NCI-H748 treated with DMSO at 0.1 percent for 48 hours (cell line): ENCODE measurements around the gene PRTFDC1.

ENCODE experiments used
- DNase-seq: peaks from one replicate; lab custom pipeline; 2025; lab: John Stamatoyannopoulos, UW

The PRTFDC1 gene

DNA sequence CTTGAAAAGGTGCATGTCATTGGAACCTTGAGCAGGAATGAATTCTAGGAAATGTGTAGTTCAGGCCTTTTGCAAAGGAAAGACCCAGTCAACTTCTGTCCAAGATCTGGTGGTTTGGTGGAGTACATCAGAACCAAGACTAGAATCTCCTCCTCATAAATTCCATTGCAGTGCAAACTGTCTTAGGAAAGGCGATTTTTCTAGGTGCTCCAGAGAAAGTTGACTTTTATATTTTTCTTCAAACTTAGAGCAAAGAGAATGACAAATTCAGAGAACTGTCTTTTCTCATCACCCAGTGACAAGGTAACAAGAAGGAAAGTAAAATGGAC, 50.0 kb downstream of the PRTFDC1 start:
- no peak for DNase-seq

DNA sequence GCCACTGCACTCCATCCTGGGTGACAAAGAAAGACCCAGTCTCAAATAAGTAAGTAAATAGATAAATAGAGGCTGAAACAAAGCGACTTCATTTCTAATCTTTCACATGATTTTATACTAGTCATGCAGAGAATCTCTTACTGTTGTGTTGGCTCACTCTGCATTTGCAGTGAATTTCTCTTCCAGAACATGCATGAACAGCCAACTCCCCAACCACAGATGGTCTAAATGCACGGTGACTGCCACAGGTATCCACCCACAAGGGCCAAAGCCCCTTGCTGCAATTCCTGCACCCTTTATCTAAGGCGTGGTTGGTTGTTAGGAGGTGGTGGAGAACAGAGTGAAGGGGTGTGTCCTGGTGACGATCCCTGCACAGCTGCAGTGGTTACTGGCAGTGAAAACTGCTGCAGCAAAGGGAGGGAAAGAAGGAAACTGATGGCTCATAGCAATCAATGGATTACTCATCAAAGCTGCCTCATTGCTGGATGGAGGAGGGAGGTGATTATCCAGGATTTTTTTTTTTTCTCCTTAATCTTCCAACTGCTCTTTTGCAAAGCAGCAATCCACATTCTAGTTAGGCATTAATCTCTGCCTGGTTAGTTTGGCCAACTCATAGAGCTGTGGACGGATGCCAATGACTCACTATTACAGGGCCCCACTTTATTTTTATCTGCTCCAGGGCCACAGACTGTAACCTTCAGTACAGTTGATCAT, 50.6 kb downstream of the PRTFDC1 start:
- DNase-seq: no peak

DNA sequence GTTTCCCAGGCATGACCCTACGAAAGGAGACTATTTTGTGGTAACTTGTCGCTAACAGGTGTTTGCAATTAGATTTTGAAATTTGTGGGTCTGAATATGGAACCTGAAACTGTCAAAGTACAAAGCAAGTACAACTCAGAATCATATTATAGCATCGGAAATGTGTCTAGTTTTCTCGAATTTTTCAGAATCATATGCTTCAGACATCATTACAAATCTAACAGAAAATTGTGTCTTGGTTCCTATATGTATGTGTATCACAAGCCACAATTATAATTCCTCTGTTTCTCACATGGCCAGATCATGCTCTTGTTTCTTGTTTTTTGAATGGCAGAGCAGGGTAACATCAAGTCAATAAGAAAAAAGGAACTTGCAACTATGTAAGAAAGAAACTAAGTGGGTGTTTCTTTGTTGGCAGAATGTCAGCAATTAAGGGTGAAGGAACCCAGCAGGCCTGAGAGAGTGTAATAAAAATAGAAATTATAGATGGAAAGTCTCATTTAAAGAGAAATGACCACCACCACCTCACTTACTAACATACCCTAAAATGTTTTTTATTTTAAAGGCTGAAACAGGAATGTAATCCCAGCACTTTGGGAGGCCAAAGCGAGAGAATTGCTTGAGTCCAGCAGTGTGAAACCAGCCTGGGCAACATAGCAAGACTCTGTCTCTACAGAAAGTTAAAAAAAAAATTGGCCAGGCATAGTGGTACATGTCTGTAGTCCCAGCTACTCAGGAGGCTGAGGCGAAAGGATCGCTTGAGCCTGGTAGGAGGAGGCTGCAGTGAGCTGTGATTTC, 51.3 kb downstream of the PRTFDC1 start:
- DNase-seq: no peak

DNA sequence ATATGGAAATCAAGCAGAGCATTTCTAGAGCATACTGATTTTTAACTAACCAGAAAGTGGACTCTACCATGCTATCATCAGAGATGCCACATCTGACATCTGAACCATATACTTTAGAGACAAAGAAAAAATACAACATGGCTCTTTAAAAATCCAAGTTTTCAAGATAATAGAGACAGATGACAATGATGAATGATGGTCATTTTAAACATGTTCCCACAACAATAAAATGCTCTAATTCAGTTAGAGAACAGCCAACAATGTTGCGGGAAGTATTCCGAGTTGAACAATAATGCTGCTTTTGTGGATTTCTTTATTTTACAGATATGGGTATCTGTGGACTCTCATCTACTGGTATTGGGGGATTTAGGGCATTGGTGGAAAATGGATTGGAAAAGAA, 52.8 kb downstream of the PRTFDC1 start:
- no peak for DNase-seq

DNA sequence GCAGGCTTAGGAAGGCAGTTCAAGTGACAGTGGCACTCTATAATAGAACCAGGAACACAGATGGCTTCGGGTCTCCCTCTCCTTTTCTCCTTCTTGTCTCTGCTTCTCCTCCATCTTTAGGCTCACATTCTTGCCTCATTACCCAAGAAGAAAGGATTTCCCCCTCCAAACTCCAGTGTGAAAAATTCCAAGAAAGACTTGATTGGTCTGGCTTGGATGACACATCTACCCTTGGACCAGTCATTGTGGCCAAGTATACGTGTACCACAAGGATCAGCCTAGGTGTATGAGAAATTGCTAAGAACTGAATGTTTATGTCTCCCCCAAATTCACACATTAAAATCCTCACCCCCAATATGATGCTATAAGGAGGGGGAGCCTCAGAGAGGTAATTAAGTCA, 53.9 kb downstream of the PRTFDC1 start:
- DNase-seq: no peak

DNA sequence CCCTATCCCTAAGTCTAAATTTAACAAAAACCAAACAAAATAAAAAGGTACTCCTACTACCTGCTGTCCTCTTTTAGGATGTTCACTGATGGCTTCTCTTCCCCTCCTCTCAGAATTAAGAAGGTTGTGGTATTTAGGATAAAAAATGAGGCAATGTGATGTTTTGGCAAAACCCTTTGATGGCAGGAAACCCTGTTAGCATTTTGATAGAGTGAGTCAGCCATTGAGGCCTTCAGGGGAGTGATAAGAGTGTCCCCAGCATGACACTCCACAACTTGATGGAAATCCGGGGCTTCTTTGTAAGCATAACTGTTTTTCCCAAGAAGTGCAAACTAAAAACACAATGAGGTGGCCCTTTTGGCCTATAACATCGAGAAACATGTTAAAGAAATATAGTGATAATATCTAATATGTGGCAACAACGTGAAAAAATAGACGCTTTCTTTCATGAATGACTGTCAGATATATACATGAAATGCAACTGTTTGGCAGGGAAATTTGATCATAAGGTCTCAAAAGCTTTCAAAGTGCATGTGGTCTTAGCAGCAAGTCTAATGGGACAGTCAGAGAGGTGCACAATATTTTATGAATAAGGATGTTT, 55.0 kb downstream of the PRTFDC1 start:
- no peak for DNase-seq

DNA sequence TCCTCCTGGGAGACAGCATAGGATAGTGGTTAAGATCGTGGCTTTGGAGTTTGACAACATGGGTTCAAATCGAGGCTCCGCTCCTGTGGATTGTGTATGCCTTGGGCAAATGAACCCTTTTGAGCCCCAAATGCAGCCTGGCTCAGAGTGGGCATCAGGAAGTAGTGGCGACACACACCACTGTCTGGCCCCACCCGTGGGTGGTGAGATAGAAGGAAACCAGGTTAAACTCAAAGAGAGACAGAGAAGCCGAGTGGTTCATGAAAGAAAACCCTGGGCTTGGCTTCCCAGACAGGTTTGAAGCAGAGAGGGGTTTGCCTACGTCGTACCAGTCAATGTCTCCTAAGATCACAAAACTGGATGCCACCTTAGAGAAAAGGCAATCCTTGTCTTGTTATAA, 57.7 kb downstream of the PRTFDC1 start:
- DNase-seq: no peak

DNA sequence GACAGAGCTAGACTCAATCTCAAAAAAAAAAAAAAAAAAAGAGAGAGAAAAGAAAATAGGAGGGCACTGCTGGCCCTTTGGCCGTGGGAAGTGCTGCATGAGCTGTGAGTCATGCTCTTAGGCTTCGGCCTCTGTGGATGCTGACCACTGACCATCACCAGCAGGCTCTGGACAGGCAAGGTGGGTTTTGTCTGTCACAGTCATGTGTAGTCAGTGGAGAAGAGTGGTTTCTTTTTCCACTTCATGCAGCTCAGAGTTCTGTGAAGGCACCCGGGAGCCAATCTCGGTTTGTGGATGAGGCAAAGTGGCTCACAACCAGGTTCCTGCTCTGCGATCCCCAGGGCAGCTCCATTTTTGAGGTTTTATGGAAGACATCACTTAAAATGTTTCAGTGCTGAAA, 58.1 kb downstream of the PRTFDC1 start:
- no peak for DNase-seq

DNA sequence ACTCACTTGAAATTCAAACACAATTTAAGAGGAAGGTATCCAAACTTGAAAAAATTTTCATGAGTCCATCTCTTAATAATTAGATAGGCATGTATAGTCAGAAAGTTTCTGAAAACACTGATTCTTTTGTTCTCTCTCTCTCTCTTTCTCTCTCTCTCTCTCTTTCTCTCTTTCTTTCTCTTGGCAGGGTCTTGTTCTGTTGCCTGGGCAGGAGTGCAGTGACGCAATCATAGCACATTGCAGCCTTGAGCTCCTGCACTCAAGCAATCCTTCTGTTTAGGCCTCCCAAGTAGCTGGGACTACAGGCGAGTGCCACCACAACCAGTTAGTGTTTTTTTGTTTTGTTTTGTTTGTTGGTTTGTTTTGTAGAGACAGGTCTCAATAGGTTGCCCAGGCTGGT, 59.3 kb downstream of the PRTFDC1 start:
- no peak for DNase-seq

DNA sequence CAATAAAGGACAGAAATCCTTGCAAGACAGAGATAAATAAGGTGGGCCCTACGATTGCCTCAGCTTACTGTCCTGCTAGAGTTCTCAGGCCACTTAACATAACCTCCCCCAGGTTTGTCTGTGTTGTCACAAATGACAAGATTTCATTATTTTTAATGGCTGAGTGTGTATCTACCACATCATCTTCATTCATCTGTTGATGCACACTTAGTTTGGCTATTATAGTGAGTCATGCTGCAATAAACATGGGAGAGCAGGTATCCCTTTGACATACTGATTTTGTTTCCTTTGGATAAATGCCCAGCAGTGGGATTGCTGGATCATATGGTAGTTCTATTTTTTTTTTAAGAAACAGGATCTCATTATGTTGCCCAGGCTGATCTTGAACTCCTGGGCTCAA, 60.6 kb downstream of the PRTFDC1 start:
- no peak for DNase-seq

DNA sequence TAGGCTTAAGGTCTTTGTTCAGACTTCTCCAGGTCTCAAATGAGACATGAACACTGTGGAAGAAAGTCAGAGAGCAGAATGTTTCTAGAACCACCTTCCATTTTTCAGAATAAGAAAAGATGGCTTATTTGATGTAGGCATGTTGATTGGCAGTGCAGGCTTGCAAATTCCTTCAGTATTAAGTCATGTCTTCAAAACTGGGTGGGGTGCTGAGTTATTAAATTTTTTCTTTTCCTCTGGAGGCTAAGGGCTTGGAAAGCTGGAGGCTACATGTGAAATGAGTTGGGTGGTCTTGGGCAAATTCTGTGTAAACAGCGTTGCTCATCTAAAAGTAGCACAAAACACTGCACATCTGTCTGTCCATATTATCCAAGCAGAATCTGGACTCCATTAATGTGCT, 62.8 kb downstream of the PRTFDC1 start:
- DNase-seq: no peak

DNA sequence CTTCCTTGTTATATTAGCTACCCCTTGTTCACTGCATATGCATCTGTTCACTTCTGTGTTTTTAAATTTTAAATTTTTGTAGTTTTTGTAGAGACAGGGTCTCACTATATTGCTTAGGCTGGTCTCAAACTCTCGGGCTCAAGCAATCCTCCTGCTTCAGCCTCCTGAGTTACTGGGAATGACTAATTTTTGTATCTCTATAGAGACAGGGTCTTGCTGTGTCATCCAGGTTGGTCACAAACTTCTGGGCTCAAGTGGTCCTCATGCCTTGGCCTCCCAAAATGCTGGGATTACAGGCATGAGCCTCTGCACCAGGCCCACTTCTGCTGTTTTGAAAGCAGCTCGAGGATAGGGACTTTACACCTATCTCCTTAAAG, 64.6 kb downstream of the PRTFDC1 start:
- DNase-seq: no peak

DNA sequence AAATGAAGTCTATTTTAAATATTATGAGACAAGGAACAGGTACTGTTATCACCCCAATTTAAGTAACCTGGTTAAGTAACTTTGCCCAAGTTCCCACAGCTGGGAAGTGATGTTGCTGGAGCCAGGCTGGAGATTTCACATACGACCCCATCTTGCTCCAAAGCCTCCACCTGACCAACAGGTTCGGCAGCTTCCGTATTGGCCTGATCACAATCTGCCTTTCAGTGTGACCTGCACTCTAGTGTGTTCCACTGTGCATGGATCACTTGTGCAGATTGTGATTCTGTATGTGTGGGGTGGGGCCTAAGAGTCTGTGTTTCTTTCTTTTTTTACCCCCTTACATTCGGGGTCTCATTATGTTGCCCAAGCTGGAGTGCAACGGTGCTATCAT, 66.1 kb downstream of the PRTFDC1 start:
- DNase-seq: no peak

DNA sequence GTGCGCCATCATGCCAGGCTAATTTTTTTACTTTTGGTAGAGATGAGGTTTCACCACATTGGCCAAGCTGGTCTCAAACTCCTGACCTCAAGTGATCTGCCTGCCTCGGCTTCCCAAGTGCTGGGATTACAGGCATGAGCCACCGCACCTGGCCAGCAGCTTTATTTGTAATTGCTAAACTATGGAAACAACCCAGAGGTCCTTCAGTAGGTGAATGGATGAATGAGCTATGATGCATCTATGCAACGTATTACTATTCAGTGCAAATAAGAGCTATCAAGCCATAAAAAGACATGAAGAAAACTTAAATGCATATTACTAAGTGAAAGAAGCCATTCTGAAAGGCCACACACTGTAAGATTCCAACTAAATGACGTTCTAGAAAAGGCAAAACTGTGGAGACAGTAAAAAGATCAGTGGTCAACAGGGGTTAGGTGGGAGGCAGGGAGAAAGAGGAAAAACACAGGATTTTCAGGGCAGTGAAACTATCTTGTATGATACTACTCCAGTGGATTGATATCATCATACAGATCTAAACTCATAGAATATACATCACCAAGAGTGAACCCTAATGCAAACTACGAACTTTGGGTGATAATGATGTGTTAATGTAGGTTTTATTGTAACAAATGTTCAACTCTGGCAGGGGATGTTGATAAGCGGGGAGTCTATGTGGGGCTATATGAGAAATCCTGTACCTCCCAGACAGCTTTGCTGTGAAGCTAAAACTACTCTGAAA, 66.7 kb downstream of the PRTFDC1 start:
- DNase-seq: no peak

DNA sequence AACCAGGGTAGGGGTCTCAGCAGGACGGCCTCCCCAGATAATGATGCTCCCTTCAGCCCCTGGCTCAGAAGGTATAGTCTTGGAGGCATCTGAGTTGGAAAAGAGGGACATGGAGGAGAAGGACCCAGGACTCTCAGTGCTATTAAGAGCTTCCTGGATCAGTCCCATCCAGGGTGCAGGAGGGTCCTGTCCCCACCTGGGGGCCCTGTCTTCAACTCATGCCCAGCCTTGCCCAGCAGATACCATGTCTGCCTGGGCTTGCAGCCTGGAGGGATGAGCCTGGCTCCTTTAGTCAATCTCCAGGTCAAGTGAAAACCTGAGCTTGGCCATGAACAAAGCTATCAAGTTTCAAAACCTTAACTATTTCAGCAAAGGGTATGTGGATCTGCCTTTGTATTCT, 67.6 kb downstream of the PRTFDC1 start:
- no peak for DNase-seq

DNA sequence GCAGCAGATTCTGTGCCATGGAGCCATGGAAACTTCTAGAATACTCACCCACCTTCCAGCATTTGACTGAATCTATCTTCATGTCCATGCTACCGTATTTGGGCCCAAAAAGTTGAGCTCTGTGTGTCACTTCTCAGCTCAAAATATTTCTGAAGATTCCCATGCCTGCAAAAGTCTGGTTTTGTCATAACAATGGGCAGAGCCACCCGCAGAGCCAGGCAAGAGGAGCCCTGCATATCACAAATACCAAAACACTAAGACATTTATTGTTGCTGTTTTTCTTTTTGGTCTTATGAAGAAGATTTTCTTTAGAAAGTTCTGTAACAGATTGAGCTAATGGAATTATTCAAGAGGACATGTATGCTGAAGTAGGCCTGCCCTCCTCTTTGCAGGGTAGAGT, 68.1 kb downstream of the PRTFDC1 start:
- DNase-seq: no peak

DNA sequence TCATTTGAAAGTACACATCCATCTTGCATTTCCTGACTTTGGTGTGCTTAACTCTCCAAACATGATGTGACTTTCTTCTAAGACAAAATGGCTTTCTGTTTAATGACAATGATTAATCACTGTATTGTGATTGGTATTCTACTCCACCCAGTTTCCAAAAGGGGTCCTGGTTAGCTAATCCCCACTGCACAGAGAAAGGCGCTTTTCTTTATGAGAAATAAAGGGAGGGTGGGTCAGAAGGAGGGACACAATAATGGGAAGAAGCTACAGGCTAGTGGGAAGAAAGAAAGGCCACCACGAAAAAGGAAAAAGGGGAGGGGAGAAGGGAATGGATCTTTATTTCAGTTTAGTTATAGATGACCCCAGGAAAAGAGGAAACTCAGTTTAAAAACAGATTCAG, 69.2 kb downstream of the PRTFDC1 start:
- DNase-seq: no peak

DNA sequence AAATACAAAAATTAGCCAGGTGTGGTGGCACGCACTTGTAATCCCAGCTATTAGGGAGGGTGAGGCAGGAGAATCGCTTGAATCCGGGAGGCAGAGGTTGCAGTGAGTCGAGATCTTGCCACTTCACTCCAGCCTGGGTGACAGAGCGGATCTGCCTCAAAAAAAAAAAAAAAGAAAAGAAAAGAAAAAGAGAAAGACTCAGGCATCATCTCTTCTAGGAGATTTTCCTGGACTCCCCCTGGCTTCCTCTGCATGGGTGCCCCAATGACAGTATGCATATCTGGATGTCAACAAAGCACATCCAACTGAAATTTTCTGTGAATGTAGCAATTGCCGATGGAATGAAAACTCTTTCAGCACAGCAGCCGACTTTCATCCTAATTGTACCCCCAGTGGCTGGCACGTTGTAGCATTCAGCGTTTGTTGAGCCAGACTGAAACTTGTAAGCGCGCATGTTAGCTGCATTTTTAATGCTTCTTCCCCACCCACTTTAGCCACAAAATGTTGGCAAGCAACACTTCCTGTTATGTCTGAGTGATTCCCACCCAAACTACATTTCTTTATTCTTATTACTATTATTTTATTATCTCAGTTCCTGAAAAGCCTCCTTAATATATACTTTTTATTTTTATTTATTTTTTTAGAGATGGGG, 70.2 kb downstream of the PRTFDC1 start:
- DNase-seq: no peak

DNA sequence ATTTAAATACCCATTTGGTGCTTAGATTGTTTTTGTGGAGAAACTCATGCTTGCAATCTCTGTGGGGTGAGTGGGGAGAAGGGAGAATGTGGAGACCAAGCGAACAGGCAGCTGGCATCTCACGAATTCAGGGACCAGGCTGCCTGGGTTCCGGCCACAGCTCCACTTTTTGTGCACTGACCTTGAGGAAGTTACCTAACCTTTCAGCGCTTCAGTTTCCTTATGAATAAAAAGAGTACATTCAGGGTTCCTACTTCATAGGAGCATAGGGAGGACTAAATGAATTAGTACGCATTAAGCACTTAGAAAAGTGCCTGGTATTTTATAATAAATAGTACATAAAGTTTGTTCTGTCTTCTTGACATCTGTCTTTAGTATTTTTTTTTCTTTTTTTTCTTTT, 72.5 kb downstream of the PRTFDC1 start:
- DNase-seq: no peak

DNA sequence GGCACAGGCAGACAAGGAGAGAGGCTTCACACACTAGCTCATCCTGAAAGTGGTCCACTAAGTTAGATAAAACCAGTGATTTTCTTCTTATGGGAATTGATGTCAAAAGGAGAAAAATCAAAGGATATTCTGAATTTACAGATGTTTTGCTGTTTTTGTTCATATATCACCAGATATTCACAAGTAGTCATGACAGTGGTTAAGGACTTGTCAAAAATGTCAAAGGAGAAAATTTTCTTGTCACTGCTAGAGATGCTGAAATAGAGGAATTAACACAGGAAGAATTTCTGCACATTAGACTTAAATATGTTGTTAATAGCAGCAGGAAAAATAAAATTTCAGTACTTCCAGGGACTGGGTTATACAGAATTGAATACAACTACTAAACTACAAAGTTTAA, 78.3 kb downstream of the PRTFDC1 start:
- no peak for DNase-seq

DNA sequence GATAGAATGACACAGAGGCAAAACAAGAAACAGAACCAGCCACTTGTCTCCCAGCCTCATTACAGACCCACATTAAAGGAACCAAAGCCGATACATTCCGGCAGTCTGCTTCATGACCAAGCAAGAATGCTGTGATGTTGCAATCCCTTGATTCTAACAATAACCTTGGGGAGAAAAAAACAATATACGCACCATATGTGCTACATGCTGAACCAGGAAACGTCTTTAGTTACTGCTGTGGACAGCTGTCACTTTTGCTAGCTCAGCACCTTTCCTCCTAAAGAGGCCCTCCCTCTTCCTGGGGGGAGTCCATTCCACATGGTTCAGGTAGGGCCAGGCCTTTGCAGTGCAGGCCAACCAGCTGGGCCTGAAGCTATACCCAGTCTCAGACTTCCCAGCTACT, 79.1 kb downstream of the PRTFDC1 start:
- DNase-seq: no peak

DNA sequence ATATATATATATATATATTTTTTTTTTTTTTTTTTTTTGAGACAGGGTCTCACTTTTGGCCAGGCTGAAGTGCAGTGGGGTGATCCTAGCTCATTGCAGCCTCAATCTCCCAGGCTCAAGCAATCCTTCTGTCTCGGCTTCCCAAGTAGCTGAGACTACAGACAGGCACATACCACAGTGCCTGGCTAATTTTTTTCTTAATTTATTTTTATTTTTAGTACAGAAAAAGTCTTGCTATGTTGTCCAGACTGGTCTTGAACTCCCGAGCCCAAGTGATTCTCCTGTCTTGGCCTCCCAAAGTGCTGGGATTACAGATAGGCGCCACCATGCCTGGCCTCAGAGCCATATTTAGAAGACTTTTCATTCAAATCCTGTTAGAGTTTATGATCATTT, 79.6 kb downstream of the PRTFDC1 start:
- no peak for DNase-seq
